ENCODE measurements around the gene DDX47.

DNA sequence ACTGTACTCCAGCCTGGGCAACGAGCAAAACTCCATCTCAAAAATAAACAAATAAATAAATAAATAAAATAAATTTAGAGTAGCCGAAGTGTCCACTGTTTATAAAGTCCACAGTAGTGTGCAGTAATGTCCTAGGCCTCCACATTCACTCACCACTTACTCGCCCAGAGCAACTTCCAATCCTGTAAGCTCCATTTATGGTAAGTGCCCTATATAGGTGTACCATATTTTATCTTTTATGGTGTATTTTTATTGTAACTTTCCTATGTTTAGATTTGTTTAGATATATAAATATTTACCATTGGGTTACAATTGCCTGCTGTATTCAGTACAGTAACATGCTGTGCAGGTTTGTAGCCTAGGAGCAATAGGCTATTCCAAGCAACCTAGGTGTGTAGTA lies 40.3 kb downstream of the DDX47 start:
- TF ChIP-seq CTCF (IDR thresholded peaks at IDR 0.05) (no peak), EZH2 (IDR thresholded peaks at IDR 0.05; ENCODE audit: borderline replicate concordance, insufficient read depth, low read depth, low read length, poor library complexity, severe bottlenecking) (no peak)

Measured in B cell (primary cell).